Stimulated activated CD4-positive, alpha-beta T cell treated with anti-CD3 and anti-CD28 coated beads, Interleukin-2, amount 100 ng/mL, for 4 hours (primary cell): ENCODE data around the gene GPR6.

Source experiments
- DNase-seq: peaks from one replicate; pipeline ENCODE4 v3.0.0-alpha.2; 2020; ENCODE audit warnings: low read depth

GPR6 gene, protein sequence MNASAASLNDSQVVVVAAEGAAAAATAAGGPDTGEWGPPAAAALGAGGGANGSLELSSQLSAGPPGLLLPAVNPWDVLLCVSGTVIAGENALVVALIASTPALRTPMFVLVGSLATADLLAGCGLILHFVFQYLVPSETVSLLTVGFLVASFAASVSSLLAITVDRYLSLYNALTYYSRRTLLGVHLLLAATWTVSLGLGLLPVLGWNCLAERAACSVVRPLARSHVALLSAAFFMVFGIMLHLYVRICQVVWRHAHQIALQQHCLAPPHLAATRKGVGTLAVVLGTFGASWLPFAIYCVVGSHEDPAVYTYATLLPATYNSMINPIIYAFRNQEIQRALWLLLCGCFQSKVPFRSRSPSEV

GRCh38 chr6:109978174-109979032 is at the start of gene GPR6:
GPR6 (plus strand) TSS chr6:109978311; CDS start chr6:109979113, 802 bp downstream.
- no peak for DNase-seq

DNA sequence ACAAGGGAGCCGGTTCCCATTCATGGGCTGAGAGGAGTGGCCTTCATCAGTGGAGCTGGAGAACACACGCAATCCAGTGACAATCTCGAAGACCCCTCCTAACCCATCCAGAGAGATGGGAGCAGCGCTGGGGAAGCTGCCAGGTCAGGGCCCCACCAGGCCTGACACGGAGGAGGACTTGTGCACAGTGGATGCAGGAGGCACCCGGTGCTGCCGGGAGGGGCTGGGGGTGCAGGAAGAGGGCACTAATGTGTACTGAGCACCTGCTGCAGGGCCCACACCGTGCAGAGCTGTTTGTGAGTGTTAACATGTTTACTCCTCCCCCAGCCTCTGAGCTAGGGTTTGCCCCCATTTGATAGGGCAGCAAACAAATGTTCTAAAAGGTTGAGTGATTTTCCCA is 43.8 kb upstream of the GPR6 start:
- DNase-seq, result no peak

- no peak for DNase-seq
These were observed 38.5 kb upstream of the GPR6 start for GRCh38 chr6:109939654-109940053.

DNA sequence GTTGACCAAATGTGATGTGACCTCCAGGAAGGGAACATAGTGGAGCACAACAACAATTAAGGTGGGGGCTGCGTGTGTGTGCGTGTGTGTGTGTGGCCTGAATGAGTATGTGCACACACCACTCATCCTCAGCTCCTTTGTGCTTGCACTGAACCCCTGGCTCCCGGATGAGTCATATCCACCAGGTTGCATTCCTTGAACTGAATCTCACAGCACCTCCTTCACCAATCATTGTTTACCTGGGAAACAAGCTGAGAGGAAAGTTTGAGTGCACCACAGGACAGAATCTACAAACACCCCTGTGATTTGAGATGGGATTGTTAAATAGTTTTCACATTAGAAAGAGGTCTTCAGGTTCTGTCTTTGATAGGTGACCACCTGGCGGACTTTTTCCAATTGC is 33.7 kb upstream of the GPR6 start:
- no peak for DNase-seq

DNA sequence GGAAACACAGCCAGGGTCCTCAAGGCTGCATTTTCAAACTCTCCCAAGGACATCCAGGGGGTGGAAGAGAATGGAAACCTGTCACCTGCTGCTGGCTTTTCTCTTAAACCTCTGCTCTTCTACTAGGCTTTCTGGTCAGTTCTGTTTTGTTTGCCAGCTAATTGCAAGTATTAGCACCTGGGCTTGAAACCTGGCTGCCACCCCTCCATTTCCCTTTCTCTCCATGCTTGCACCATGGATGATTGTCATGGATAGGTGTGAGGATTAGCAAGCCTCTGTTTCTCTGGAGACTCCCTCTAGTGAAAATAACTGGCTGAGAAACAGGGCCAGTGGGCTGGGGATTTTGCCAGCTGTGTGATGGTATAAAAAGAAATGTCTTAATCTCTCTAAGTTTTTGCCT is 33.0 kb upstream of the GPR6 start:
- DNase-seq, result no peak

DNA sequence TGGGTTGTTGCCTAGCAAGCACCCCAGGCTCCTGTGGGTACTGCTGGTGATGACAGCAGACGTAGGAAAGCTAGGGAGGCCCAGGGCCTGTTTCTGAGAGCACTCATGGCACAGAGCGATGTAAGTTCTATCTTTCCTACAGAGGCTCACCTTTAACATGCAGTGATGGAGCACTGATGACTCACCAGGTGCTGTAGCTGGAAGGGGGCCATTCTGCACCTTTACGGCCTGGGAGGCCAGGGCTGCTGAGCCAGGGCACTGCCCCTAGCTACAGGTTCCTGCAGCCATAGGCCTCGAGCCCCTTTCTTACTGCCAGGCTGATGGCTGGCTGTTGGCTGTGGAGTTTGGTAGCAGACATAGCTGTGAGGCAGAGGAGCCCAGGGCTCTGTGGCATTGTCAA is 31.1 kb upstream of the GPR6 start:
- DNase-seq, result no peak

GRCh38 chr6:109949281-109950065 is 28.6 kb upstream of the GPR6 start:
- DNase-seq, result no peak

- no peak for DNase-seq
These were observed 22.6 kb upstream of the GPR6 start for GRCh38 chr6:109955491-109955890.

- no peak for DNase-seq
These were observed 19.5 kb upstream of the GPR6 start for GRCh38 chr6:109958626-109959025.

GRCh38 chr6:109961611-109962041 is 16.5 kb upstream of the GPR6 start:
- DNase-seq, result no peak

DNA sequence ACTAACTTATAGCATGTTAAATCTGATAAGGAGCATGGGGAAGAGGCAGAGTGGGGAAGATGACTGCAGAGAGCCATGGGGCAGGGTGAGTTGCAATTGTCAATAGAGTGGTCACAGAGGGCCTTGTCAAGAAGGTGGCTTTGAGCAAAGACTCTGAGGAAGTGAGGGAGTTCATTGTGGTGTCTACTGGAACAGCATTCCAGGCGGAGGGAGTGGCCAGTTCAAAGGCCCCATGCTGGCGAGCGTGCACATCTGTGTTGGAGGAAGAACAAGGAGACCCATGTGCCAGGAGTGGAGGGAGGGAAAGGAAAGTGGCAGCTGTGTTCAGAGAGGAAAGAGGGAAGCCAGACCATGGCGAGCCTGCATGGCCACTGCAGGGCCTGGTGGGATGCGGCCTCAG is 15.8 kb upstream of the GPR6 start:
- DNase-seq, result no peak

- no peak for DNase-seq
These were observed 14.4 kb upstream of the GPR6 start for GRCh38 chr6:109963598-109964170.

DNA sequence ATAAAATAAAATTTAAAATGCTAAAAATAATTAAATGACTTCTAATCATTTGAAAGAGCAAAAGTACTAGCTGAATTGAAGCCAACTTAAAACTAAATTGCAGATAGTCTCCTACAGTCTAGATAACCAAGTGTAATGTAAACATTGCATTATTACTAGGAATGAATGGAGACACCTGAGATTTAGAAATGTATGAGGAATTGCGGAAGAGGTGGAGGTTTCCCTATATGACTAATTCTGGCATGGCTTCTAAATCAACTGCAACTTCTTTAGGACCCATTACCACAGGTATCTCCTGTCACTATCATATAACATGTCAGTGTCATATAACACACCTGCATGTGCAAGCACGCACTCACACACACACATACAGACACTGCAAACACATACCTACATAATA is 13.2 kb upstream of the GPR6 start:
- DNase-seq, result no peak

GRCh38 chr6:109966299-109966698 is 11.8 kb upstream of the GPR6 start:
- DNase-seq, result no peak

GRCh38 chr6:109977791-109978173 is 329 bp upstream of the GPR6 start:
- no peak for DNase-seq

- no peak for DNase-seq
These were observed 1.2 kb downstream of the GPR6 start for GRCh38 chr6:109979033-109979921.

- DNase-seq, result no peak
These were observed 6.3 kb downstream of the GPR6 start for GRCh38 chr6:109984410-109984809.

- DNase-seq, result no peak
These were observed 9.1 kb downstream of the GPR6 start for GRCh38 chr6:109987196-109987595.

- no peak for DNase-seq
These were observed 13.3 kb downstream of the GPR6 start for GRCh38 chr6:109991201-109992101.

- DNase-seq, result no peak
These were observed 20.2 kb downstream of the GPR6 start for GRCh38 chr6:109998159-109998785.
